Ramos (cell line): Measurements from ENCODE around the gene PDPN.
"Not testable (repeated sequence)": the region's sequence is repeated elsewhere in the genome, so short reads cannot be mapped to it uniquely, and the experiment has no call there.

Source experiments
- in situ Hi-C: fragments of 300-500 bp; cut with MboI; formaldehyde crosslinking; loops from one replicate; pipeline ENCODE4 v1.14.3; 2022; ENCODE audit warnings: low sequenced_read_pairs; ENCODE audit not compliant: unreplicated experiment

The PDPN gene

GRCh38 chr1:13583595-13583965 lies at the start of gene PDPN:
Gene PDPN, plus strand, starts transcription at chr1:13583832. Its CDS starts 202 bp downstream, at chr1:13584034.
- in situ Hi-C loops, result no loop called here

DNA sequence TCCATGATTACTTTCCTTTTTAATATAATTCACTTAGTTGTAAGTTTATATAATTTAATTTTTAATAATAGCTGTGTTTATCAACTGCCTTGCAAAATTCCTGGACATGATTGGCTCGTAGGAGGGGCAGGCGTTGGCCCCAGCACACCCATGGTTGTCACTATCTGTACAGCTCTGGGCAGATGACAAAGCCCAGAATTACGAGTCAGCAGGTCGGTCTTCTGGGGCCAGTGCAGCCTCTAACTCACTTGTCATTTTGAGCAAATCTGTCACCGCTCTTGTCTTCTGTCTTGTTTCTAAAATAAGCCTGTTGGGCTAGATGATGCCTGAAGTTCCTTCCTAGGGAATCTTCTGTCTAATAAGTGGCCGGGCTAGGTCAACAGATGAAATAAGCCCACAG lies 48.4 kb upstream of the PDPN start:
- in situ Hi-C loops, result no loop called here

DNA sequence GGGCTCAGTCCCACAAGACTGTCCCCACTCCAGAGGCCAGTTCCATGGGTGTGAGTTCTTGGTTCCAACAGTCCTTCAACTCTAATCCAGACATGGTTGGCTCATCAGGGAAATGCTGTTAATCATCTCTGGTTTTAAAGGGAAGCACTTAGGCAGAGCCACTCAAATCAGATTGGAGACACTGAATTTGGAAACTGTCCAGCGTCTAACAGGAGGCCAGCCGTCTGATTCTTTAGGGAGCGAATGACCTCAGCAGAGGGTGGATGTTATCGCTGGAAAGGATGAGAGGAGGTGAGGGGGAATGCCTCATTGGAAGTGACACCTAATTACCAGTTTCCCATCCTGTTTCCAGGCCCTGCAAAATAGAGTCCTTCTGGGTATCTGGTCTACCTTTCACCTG lies 47.1 kb upstream of the PDPN start:
- in situ Hi-C loops, result no loop called here

DNA sequence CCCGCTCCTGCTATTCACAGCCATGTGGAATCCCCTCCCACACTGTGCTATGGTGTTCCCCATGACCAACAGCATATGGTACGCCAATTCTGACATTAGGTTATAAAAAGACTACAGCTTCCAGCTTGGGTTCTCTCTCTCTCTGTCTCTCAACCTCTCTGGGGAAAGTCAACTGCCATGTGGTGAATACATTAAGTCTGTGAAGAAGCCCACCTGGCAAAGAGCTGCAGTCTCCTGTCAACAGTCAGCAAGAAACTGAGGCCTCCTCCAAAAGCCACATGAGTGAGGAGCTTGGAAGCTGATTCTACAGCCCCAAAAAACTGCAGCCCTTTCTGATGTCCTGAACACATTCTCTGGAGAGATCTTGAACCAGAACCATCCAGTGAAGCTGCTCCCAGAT lies 44.8 kb upstream of the PDPN start:
- in situ Hi-C loops, result no loop called here

DNA sequence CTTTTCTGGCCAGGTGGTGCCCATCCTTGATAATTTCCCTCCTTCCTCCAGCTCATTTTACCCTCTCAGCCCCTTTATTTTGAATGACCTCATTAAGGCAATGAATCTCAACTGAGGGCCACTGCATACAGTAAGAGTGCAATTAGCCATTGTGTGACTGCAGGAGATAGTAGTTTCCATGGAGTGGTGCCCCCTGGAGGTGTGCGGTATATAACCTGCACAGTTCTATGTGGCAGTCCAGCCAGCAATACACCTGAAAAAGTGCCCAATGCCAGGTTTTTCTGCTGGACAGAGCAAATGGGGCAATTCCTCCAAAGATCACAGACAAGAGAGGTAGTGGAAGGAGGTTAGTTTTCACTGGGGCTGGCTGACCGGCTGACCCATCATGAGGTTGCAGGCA lies 43.9 kb upstream of the PDPN start:
- in situ Hi-C loops, result no loop called here

DNA sequence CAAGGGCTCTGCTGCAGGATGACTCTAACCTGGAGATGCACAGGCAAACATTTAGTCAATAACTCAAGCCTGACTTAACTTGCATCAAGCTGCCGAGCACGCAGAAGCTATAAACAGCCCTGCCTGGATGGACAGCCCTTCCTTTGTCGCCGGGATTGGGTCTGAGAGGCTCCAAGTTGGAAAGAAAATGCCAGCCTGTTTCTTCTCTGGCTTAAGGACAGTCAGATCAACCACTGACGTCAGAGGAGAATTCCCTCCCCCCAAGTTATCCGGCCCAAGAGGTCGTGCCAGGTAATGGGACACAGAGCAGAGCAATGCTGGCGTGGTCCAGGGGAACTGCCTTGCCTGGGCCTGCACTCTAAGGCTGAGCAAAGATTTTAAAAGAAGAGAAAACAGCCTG lies 42.8 kb upstream of the PDPN start:
- in situ Hi-C loops, result no loop called here

- in situ Hi-C loops, result no loop called here
These were observed 42.0 kb upstream of the PDPN start for GRCh38 chr1:13541435-13542215.

GRCh38 chr1:13543451-13544220 lies 40.0 kb upstream of the PDPN start:
- in situ Hi-C loops, result no loop called here

GRCh38 chr1:13544221-13544556 lies 39.4 kb upstream of the PDPN start:
- in situ Hi-C loops, result no loop called here

GRCh38 chr1:13546791-13547190 lies 36.8 kb upstream of the PDPN start:
- in situ Hi-C loops, result no loop called here

DNA sequence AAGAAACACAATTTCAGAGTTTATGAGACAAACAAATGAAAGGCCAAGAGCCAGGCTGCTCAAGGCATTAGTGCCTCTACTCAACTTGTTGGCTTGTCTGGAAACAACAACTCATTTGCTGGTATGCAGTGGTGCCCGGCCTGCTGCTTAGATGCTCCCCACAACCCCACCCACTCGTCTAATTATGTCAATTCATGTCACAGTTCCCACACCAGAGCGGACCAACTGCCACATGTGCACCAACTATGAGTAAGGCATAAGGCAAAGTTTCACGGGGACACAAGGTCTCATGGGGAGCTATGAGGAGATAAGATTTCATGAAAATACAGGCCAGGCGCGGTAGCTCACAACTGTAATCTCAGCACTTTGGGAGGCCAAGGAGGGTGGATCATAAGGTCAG lies 35.4 kb upstream of the PDPN start:
- in situ Hi-C loops, result no loop called here

GRCh38 chr1:13549021-13549420 lies 34.6 kb upstream of the PDPN start:
- in situ Hi-C loops, result no loop called here

DNA sequence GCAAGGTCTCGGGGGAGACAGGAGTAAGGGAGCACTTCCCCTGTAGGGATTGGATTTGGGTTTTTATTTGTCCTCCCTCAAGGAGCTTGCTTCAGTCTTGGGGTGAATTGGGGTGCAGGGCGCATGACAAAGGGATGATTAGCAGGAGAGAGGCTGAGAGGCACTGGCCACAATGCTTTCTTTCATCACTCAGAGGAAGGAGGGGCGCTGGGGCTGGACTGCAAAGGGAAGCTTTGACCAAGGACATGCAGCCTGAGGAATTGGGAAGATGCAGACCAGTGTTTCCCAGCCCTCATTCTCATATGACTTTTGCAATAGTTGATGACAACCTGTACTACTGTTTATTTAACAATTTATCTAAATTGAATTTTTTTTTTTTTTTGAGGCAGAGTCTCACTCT lies 34.1 kb upstream of the PDPN start:
- in situ Hi-C loops, result no loop called here

DNA sequence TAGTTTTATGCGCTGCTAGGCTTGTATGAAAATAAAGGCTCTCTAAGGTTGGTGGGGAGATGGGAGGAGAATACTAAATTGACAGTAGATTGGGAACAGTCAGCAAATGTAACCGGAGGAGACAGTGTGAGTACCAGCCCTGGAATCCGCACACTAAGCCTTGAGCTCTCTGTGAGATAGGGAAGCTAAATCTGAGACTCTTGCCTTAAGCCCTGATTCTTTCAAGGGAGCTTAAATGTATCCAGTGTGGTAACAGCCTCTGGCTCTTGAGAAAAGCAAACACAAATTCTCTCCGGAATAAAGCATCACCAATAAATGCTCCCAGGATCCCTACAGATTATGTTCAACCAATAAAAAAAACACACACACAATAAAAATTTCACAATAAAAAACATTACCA lies 33.0 kb upstream of the PDPN start:
- in situ Hi-C loops, result no loop called here

- in situ Hi-C loops, result no loop called here
These were observed 28.8 kb upstream of the PDPN start for GRCh38 chr1:13554798-13555197.

DNA sequence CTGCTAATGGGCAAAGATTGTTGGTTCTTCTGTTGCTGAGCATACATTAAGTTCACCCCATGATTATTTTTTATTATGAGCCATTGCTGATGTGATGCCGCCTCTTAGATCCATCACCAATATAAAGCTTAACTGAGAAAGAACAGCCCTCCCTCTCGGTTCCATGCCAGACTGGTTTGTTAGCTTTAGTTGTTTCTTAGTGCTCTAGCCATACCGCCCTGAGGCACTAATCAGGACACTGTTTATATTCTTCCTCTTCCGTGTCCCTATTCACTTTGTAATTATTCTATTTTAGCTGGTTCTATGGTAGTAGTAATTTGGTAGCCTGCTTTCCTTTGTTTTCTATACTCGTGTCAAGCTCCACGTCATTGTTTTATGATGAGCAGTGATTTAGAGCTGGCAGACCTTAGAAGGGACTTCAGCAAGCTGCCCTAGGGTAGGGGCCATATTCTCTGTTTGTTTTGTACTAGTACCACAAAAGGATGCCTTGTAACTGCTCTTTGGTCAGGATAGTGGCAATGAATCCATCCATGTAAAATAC lies 27.3 kb upstream of the PDPN start:
- in situ Hi-C loops, result no loop called here

GRCh38 chr1:13560541-13560940 lies 23.1 kb upstream of the PDPN start:
- in situ Hi-C loops, result no loop called here

DNA sequence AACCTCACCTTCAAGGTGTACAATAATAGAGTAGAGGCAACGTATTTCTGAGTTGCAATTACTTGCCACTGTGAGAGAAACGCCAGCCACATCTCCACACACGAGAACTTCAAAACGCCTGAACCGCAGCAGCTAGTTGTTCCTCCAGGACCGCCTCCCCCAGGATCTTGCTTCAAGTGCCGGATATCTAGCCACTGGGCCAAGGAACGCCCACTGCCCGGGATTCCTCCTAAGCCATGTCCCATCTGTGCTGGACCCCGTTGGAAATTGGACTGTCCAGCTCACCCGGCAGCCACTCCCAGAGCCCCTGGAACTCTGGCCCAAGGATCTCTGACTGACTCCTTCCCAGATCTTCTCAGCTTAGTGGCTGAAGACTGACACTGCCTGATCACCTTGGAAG lies 20.7 kb upstream of the PDPN start:
- in situ Hi-C loops, result not testable (repeated sequence)

- in situ Hi-C loops, result no loop called here
These were observed 19.6 kb upstream of the PDPN start for GRCh38 chr1:13564073-13564472.

- in situ Hi-C loops, result not testable (repeated sequence)
These were observed 13.2 kb upstream of the PDPN start for GRCh38 chr1:13570435-13570834.

GRCh38 chr1:13570924-13571323 lies 12.7 kb upstream of the PDPN start:
- in situ Hi-C loops, result no loop called here

- in situ Hi-C loops, result no loop called here
These were observed 10.0 kb upstream of the PDPN start for GRCh38 chr1:13573586-13573985.
